Body of pancreas (tissue), 4 donors: ENCODE results near the gene SLC6A3.

Experiments used
- POLR2A ChIP-seq, 3 donors: fragments of 450-650 bp; IDR thresholded peaks; one replicate each; pipeline ENCODE4 v1.6.1; 2016; ENCODE audit warnings: antibody characterized with exemption in 3 of 3, mild to moderate bottlenecking in 2 of 3
- TF ChIP-seq, protein P1 (sequence below), 7 experiments: fragments of 450-650 bp in 4 of 7; fragments of 200-600 bp in 3 of 7; sonication (generic) in 3 of 7; IDR thresholded peaks; one replicate each; pipeline ENCODE4 v1.5.1; 2016 to 2019; ENCODE audit warnings: antibody characterized with exemption in 7 of 7

DNA sequence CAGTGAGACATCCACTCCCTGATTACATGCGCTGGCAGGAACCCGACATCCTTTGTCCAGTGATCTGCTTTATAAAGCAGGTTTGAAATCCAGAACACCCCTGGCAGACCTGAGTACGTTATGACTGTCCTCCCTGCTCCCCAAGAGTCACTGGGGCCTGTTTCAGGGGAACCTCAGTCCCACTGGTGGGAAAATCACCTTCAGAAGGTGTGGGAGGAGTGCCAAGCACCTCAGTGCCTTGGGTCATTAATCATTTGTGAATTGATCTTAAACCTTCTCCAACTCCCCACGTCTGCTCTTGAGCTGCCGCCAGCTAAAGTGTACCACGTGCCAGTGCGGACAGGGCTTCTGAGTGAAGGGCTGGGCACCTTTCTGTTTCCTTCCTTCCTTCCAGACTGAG is 16.2 kb downstream of the SLC6A3 start:
- TF ChIP-seq, protein P1, sequence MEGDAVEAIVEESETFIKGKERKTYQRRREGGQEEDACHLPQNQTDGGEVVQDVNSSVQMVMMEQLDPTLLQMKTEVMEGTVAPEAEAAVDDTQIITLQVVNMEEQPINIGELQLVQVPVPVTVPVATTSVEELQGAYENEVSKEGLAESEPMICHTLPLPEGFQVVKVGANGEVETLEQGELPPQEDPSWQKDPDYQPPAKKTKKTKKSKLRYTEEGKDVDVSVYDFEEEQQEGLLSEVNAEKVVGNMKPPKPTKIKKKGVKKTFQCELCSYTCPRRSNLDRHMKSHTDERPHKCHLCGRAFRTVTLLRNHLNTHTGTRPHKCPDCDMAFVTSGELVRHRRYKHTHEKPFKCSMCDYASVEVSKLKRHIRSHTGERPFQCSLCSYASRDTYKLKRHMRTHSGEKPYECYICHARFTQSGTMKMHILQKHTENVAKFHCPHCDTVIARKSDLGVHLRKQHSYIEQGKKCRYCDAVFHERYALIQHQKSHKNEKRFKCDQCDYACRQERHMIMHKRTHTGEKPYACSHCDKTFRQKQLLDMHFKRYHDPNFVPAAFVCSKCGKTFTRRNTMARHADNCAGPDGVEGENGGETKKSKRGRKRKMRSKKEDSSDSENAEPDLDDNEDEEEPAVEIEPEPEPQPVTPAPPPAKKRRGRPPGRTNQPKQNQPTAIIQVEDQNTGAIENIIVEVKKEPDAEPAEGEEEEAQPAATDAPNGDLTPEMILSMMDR (IDR thresholded peaks at IDR 0.05) = no peak
- TF ChIP-seq POLR2A (IDR thresholded peaks at IDR 0.05) = no peak
